HG03342 (cell line): Measurements from ENCODE around the gene CUBN.
"Not testable (repeated sequence)": the region's sequence is repeated elsewhere in the genome, so short reads cannot be mapped to it uniquely, and the experiment has no call there.

Source experiments
- ATAC-seq: cut with Tn5 transposase; IDR thresholded peaks from one replicate; pipeline ENCODE4 v1.9.1; 2021; ENCODE audit warnings: mild to moderate bottlenecking, moderate library complexity; ENCODE audit not compliant: unreplicated experiment

The CUBN gene

GRCh38 chr10:17019696-17020095 lies 109.9 kb downstream of the CUBN start:
- no peak for ATAC-seq

GRCh38 chr10:17013131-17013983 lies 116.3 kb downstream of the CUBN start:
- ATAC-seq, result not testable (repeated sequence)

- not testable (repeated sequence) for ATAC-seq
Observed at GRCh38 chr10:17012731-17013130, 116.9 kb downstream of the CUBN start.

- ATAC-seq, result no peak
Observed at GRCh38 chr10:17010363-17011145, 119.1 kb downstream of the CUBN start.

- ATAC-seq, result no peak
Observed at GRCh38 chr10:17009212-17009700, 120.4 kb downstream of the CUBN start.

- ATAC-seq, result no peak
Observed at GRCh38 chr10:17007418-17007770, 122.2 kb downstream of the CUBN start.

DNA sequence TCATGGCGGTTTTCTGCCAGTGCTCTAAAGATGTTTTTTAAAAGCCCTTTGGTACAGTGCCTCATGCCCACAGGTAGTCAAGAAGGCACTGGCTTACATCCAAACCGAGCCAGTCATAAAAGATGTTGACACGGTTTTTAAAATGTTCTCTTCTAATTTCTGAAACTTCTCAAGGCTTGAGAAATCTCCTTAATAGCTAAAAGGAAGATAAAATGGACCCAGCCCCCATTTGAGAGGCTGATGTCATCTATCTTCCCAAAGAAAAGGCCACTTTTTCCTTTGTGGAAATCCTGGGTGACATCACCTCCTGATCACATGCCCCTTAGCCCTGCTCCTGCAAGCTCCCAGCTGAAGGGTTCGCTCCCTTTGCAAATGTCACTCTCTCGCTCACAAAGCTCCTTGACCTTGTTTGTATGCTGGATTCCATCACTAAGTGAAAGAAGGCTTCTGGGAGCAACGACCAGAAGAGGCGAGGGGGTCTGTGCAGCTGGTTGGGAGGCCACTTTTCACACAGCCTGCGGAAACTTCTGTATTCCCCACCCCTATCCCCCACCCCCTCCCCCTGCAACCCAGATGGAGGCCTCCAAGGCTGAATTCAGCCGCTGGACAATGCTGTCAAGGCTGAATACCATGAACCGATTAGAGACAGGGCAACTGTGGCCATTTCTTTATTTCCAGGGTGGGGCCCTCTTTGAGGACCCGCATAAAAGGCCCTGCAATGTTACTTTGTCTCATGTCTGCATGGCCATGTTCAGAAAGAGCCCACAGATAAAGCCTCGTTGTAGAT lies 122.8 kb downstream of the CUBN start:
- ATAC-seq, result no peak

GRCh38 chr10:17005621-17006566 lies 123.7 kb downstream of the CUBN start:
- ATAC-seq, result no peak

GRCh38 chr10:17004801-17005380 lies 124.7 kb downstream of the CUBN start:
- no peak for ATAC-seq

- no peak for ATAC-seq
Observed at GRCh38 chr10:17003651-17004286, 125.8 kb downstream of the CUBN start.

DNA sequence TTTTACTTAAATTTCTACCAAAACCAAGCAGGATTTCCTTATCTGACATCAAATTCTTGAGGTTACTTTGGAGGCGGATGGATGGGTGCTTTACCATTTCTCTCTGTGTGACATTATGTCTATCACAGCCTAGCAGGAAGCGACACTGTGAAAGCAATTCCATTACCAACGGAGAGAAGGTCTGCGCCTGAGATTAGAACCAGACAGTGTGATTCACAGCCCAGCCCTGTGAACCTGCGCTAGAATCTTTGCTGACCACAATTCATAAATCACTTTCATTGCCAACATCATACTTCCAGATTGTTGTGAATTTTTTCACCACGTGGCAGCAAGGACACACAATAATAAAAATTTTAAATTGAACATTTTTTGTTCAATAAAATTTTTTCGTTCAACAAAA lies 126.5 kb downstream of the CUBN start:
- ATAC-seq, result peak; percentile 51

DNA sequence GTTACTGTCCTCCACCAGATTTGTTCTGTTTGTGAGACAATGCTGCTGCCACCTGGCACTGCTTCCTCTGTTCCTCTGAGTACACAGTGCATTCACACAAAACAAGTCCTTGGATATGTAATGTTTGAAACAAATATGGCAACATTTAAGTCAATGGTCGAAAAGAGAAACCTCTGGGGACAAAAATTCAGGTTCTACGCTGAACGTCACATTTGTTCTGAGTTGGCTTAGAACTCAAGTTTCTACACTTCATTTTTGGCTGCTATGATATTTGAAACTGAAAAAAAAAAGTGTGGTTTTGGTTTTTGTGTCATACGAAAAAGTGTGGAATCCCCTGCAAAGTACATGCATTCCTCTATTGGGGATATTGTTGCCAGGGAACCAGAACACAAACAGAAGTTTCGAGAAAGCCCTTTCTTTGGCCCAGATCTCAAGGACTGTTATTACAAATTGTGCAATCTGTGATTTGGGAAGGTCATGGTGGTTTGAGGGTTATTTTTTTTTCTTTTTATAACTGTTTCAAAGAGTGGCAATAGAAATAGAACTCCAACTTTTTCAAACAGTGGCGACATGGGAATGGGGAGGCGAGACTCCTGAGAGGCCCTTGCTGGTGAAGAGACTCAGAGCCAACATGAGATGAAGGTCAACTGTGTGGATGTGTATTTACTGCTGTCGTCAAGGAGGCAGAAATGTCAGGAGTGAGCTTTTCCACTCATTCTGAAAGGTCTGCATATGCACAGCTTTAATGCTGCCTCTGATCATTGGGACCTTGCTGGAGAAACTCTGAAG lies 127.5 kb downstream of the CUBN start:
- ATAC-seq, result peak; percentile 68

DNA sequence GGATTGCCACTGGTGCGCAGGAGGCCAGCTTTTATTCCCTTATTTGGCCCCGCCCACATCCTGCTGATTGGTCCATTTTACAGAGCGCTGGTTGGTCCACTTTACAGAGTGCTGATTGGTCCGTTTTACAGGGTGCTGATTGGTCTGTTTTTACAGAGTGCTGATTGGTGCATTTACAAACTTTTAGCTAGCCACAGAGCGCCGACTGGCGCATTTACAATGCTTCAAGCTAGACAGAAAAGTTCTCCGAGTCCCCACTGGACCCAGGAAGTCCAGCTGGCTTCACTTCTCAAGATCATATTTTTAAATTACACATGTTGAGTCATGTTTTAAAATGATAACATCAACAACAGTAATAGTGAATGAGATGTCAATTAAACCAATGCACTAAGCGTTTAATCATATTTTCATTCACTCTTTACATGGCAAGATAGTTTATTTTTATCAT lies 128.3 kb downstream of the CUBN start:
- no peak for ATAC-seq

DNA sequence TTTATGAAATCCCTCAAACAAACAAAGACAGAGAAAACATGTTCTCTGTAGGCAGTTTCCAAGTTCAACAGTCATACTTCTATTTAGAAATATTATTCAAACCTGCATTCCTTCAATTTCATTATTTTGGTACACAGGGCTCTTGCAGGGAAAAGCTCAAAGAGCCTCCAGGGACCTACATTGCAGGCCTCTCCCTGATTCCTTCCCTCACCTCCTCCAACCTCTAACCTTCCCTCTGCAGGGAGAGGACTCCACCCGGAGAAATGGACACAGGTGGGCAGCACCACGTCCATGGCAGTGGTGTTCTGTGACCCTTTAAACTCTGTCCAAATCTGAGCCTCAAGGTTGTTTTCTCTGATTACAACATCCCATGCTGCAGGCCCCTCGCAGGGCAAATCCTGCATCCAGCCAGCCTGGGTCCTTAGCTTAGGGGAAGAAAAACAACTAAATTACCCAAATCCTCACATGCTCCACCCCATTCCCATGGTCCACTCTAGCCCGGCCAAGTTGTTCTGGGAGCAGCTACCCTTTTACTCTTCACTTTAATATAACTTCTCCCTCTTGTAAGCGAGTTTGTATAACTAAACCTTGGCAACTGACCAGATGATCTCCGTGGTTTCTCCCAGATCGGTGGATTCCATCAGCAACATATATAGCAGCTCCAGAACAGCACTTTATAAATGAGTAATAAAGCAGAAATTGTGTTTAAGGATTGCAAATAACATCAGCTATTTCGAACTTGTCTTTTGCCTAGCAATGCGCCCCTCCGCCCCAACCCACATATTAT lies 129.8 kb downstream of the CUBN start:
- no peak for ATAC-seq

DNA sequence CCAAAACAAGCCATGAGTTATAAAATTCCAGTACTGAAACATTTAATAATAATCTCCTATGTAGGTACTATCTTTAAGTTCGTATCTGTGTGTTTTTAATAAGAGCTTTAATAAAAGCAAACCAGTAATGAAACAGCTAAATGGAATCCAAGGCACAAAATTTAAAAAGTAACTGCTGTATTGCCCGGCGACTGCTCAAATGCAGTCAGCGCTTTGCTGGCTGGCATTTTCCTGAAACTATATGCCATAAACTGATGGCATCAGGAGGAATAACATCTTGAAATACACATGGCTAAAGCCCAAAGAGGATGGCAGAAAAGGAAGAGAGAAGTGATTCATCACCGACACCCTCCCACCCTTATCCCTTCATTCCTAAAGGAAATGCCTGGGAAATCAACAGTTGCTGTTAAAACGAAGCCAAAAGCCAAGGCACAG lies 133.1 kb downstream of the CUBN start:
- ATAC-seq, result no peak

DNA sequence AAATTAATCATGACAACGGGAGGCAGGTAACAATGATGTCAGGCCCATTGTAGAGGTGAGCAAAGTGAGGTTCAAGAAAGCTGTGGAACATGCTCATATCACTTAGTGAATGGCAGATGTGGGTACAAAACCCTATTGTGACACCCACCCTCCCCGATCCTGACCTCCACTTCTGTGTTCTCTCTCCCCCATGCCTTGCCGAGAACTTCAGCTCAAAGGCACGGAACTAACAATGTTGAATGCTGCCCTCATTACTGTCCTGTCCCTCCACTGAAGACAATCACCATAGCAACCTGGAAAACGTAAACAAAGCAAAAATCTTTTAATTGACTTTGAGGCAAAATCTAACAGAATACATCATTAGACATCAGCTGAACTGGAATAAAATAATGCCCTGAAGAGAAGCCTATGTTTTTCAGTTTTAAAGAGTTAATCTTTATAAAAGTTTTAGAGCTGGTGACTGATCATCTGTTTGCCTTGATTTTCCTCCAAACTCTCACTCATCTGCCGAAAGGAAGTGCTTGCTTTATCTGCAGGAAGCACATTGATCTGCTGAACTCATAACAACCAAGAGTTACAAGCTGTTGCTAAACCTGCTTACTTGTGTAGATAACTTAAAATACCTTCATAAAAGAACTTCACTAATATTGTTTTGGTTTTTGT lies 133.6 kb downstream of the CUBN start:
- ATAC-seq, result no peak

DNA sequence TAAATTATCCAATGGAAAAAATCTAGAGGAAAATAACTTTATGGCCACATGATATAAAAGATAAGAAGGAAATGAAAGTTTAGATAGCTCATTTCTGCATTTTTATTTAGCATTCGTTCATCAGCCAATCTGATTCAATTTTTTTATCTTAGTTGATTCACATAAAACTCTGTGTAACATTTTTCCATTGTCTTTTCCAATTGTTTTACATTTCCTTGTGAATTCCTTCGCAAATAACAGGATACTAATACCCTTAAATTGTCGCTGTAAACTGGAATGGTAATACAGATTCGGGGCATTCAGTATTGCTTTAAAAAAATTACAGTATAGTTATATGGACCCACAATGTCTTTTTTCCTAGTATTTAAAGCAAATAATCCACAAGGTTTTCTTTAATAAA lies 136.4 kb downstream of the CUBN start:
- ATAC-seq, result no peak
